ENCODE results near the gene GGTA1.
"Not testable (repeated sequence)": the region's sequence is repeated elsewhere in the genome, so short reads cannot be mapped to it uniquely, and the experiment has no call there.

Gene GGTA1

GRCh38 chr9:121454972-121455371, 44.7 kb downstream of the GGTA1 start:
- Mint-ChIP-seq H3K4me3 (no peak overlapping the region), H3K9me3 (ENCODE audit: low read depth) (no peaks in the 10 kb centered on the region), H3K27ac (no peak overlapping the region), H3K36me3 (no peaks in the 10 kb centered on the region), H3K27me3 (peaks cover 17% of the 10 kb centered on the region), H3K4me1 (ENCODE audit: low read depth) (peaks cover 12% of the 10 kb centered on the region)

- H3K4me3 Mint-ChIP-seq: no peak overlapping the region
- H3K9me3 Mint-ChIP-seq (ENCODE audit: low read depth): no peaks in the 10 kb centered on the region
- peaks cover 12% of the 10 kb centered on the region for H3K4me1 Mint-ChIP-seq (ENCODE audit: low read depth)
- H3K27me3 Mint-ChIP-seq: peaks cover 9% of the 10 kb centered on the region
- no peak overlapping the region for H3K27ac Mint-ChIP-seq
- no peaks in the 10 kb centered on the region for H3K36me3 Mint-ChIP-seq
Observed at GRCh38 chr9:121453232-121453892, 46.3 kb downstream of the GGTA1 start.

GRCh38 chr9:121452085-121452484, 47.6 kb downstream of the GGTA1 start:
- Mint-ChIP-seq H3K27ac (no peak overlapping the region), H3K9me3 (ENCODE audit: low read depth) (no peaks in the 10 kb centered on the region), H3K4me1 (ENCODE audit: low read depth) (peaks cover 19% of the 10 kb centered on the region), H3K36me3 (no peaks in the 10 kb centered on the region), H3K27me3 (peaks cover 8% of the 10 kb centered on the region), H3K4me3 (no peak overlapping the region)

GRCh38 chr9:121451586-121451985, 48.1 kb downstream of the GGTA1 start:
- no peak overlapping the region for H3K27ac Mint-ChIP-seq
- H3K36me3 Mint-ChIP-seq: no peaks in the 10 kb centered on the region
- no peak overlapping the region for H3K4me3 Mint-ChIP-seq
- peaks cover 19% of the 10 kb centered on the region for H3K4me1 Mint-ChIP-seq (ENCODE audit: low read depth)
- H3K9me3 Mint-ChIP-seq (ENCODE audit: low read depth): no peaks in the 10 kb centered on the region
- H3K27me3 Mint-ChIP-seq: peaks cover 5% of the 10 kb centered on the region

GRCh38 chr9:121450241-121450640, 49.4 kb downstream of the GGTA1 start:
- H3K36me3 Mint-ChIP-seq: no peaks in the 10 kb centered on the region
- H3K4me1 Mint-ChIP-seq (ENCODE audit: low read depth): peaks cover 10% of the 10 kb centered on the region
- H3K27me3 Mint-ChIP-seq: peaks cover 5% of the 10 kb centered on the region
- no peak overlapping the region for H3K4me3 Mint-ChIP-seq
- H3K27ac Mint-ChIP-seq: no peak overlapping the region
- no peaks in the 10 kb centered on the region for H3K9me3 Mint-ChIP-seq (ENCODE audit: low read depth)

- H3K4me1 Mint-ChIP-seq (ENCODE audit: low read depth): peaks cover 7% of the 10 kb centered on the region
- peaks cover 5% of the 10 kb centered on the region for H3K27me3 Mint-ChIP-seq
- H3K9me3 Mint-ChIP-seq (ENCODE audit: low read depth): no peaks in the 10 kb centered on the region
Observed at GRCh38 chr9:121449786-121450185, 49.9 kb downstream of the GGTA1 start.

GRCh38 chr9:121447321-121447834, 52.3 kb downstream of the GGTA1 start:
- peaks cover 4% of the 10 kb centered on the region for H3K27me3 Mint-ChIP-seq

More at GRCh38 chr9:121449786-121450185, 49.9 kb downstream of the GGTA1 start:
- Mint-ChIP-seq H3K4me3 (no peak overlapping the region), H3K36me3 (no peaks in the 10 kb centered on the region), H3K27ac (no peak overlapping the region)

GRCh38 chr9:121445986-121446385, 53.7 kb downstream of the GGTA1 start:
- no peak overlapping the region for H3K4me3 Mint-ChIP-seq
- H3K4me1 Mint-ChIP-seq (ENCODE audit: low read depth): peaks cover 7% of the 10 kb centered on the region
- H3K9me3 Mint-ChIP-seq (ENCODE audit: low read depth): no peaks in the 10 kb centered on the region
- H3K36me3 Mint-ChIP-seq: no peaks in the 10 kb centered on the region
- peaks cover 4% of the 10 kb centered on the region for H3K27me3 Mint-ChIP-seq
- no peak overlapping the region for H3K27ac Mint-ChIP-seq

More at GRCh38 chr9:121447321-121447834, 52.3 kb downstream of the GGTA1 start:
- H3K4me3 Mint-ChIP-seq: no peak overlapping the region
- no peaks in the 10 kb centered on the region for H3K36me3 Mint-ChIP-seq
- H3K9me3 Mint-ChIP-seq (ENCODE audit: low read depth): no peaks in the 10 kb centered on the region
- H3K27ac Mint-ChIP-seq: no peak overlapping the region
- H3K4me1 Mint-ChIP-seq (ENCODE audit: low read depth): peaks cover 7% of the 10 kb centered on the region

GRCh38 chr9:121443981-121444380, 55.7 kb downstream of the GGTA1 start:
- Mint-ChIP-seq H3K36me3 (no peaks in the 10 kb centered on the region), H3K27ac (no peak overlapping the region), H3K4me1 (ENCODE audit: low read depth) (peaks cover 7% of the 10 kb centered on the region), H3K9me3 (ENCODE audit: low read depth) (no peaks in the 10 kb centered on the region), H3K4me3 (no peak overlapping the region), H3K27me3 (peaks cover 3% of the 10 kb centered on the region)

GRCh38 chr9:121441165-121441564, 58.5 kb downstream of the GGTA1 start:
- H3K27ac Mint-ChIP-seq: no peak overlapping the region
- peaks cover 1% of the 10 kb centered on the region for H3K27me3 Mint-ChIP-seq
- no peaks in the 10 kb centered on the region for H3K36me3 Mint-ChIP-seq
- H3K4me3 Mint-ChIP-seq: no peak overlapping the region
- no peaks in the 10 kb centered on the region for H3K4me1 Mint-ChIP-seq (ENCODE audit: low read depth)
- H3K9me3 Mint-ChIP-seq (ENCODE audit: low read depth): no peaks in the 10 kb centered on the region

- Mint-ChIP-seq H3K36me3 (no peaks in the 10 kb centered on the region), H3K4me3 (no peak overlapping the region), H3K27ac (no peak overlapping the region), H3K4me1 (ENCODE audit: low read depth) (no peaks in the 10 kb centered on the region), H3K27me3 (peaks cover 3% of the 10 kb centered on the region), H3K9me3 (ENCODE audit: low read depth) (no peaks in the 10 kb centered on the region)
Observed at GRCh38 chr9:121439711-121440664, 59.7 kb downstream of the GGTA1 start.

GRCh38 chr9:121439016-121439415, 60.6 kb downstream of the GGTA1 start:
- Mint-ChIP-seq H3K9me3 (ENCODE audit: low read depth) (no peaks in the 10 kb centered on the region), H3K36me3 (no peaks in the 10 kb centered on the region), H3K4me3 (no peak overlapping the region), H3K27me3 (peaks cover 3% of the 10 kb centered on the region), H3K4me1 (ENCODE audit: low read depth) (no peaks in the 10 kb centered on the region), H3K27ac (no peak overlapping the region)

GRCh38 chr9:121437891-121438290, 61.8 kb downstream of the GGTA1 start:
- Mint-ChIP-seq H3K27me3 (peaks cover 3% of the 10 kb centered on the region), H3K36me3 (no peaks in the 10 kb centered on the region), H3K4me1 (ENCODE audit: low read depth) (no peaks in the 10 kb centered on the region), H3K9me3 (ENCODE audit: low read depth) (no peaks in the 10 kb centered on the region), H3K27ac (no peak overlapping the region), H3K4me3 (no peak overlapping the region)

GRCh38 chr9:121437046-121437445, 62.6 kb downstream of the GGTA1 start:
- not testable (repeated sequence) for H3K4me3 Mint-ChIP-seq; H3K27ac Mint-ChIP-seq; H3K27me3 Mint-ChIP-seq; H3K4me1 Mint-ChIP-seq (ENCODE audit: low read depth); H3K36me3 Mint-ChIP-seq; H3K9me3 Mint-ChIP-seq (ENCODE audit: low read depth)

GRCh38 chr9:121434969-121435368, 64.7 kb downstream of the GGTA1 start:
- Mint-ChIP-seq H3K4me1 (ENCODE audit: low read depth) (no peaks in the 10 kb centered on the region), H3K27me3 (peaks cover 3% of the 10 kb centered on the region), H3K36me3 (no peaks in the 10 kb centered on the region), H3K27ac (no peak overlapping the region), H3K9me3 (ENCODE audit: low read depth) (no peaks in the 10 kb centered on the region), H3K4me3 (no peak overlapping the region)
